ENCODE measurements around the gene PCBP3. TPM values are rescaled to one million over a fixed set of nuclear protein-coding genes. Genes with fewer than 3 reads are reported as not detected.

PCBP3 gene
- total RNA-seq, 1 experiment from 2014 or later: not detected

DNA sequence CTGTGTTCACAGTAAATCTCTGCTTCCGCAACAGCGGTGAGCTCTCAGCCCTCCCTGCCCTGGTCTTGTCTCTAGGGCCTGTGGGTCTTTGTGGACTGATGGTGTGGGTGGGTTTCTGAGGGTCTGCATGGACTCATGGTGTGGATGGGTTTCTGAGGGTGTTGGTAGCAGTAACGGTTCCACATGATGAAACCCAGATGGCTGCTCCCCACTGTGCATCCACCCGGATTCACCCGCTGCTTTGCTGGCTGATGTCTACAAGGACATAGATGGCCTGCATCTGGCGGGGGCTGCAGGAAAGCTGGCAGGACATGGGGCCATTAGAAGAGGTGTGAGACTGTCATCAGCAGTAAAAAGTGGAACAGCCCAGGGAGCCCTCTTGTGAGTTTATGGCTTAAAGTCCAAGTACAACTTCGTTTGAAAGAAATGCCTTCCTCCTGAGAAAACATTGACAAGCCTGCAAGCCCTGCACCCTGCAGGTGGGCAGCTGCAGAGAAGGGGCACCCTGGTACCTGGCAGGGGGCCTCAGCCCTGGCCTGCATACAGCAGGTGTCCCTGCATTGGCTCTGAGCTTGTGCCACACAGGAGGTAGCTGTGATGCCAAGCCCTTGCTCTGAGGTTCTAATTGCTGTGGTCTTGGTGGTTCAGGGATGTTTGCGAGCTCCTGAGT lies 181.2 kb downstream of the PCBP3 start:
- intact Hi-C loops (cut with micrococcal nuclease; ENCODE audit: unreplicated experiment) (no loop called here), in situ Hi-C loops (cut with HindIII; ENCODE audit: low pct_unique_long_range_greater_than_20kb, low sequenced_read_pairs) (no loop called here)
- ATAC-seq (no peak), DNase-seq (ENCODE audit: low read depth, low spot score) (no peak)
- Histone ChIP-seq H3K9me3 (ENCODE audit: control insufficient read depth, insufficient read depth, low read depth, low read length) (no peaks in the 10 kb centered on the region), H3K4me3 (ENCODE audit: low read depth in 2 of 2, low read length in 2 of 2) (no peak overlapping the region), H3K27ac (ENCODE audit: low read length) (no peak overlapping the region), H3K36me3 (ENCODE audit: control insufficient read depth, insufficient read depth, low read length) (no peaks in the 10 kb centered on the region), H3K4me1 (ENCODE audit: control insufficient read depth, insufficient read depth, low read length) (no peaks in the 10 kb centered on the region), H3K27me3 (ENCODE audit: control insufficient read depth, insufficient read depth, low read length) (no peaks in the 10 kb centered on the region; the same call in 1 of the 2 replicates)
- no TSS peak for BruUV-seq (replicated peaks)
- TF ChIP-seq SIN3A (IDR thresholded peaks at IDR 0.05; ENCODE audit: borderline replicate concordance, insufficient read depth, low read depth, low read length) (no peak), TCF7L2 (IDR thresholded peaks at IDR 0.05; ENCODE audit: low read depth, low read length) (no peak), POLR2AphosphoS5 (IDR thresholded peaks at IDR 0.05; ENCODE audit: low read depth, low read length) (no peak)
- TF ChIP-seq, protein P1, sequence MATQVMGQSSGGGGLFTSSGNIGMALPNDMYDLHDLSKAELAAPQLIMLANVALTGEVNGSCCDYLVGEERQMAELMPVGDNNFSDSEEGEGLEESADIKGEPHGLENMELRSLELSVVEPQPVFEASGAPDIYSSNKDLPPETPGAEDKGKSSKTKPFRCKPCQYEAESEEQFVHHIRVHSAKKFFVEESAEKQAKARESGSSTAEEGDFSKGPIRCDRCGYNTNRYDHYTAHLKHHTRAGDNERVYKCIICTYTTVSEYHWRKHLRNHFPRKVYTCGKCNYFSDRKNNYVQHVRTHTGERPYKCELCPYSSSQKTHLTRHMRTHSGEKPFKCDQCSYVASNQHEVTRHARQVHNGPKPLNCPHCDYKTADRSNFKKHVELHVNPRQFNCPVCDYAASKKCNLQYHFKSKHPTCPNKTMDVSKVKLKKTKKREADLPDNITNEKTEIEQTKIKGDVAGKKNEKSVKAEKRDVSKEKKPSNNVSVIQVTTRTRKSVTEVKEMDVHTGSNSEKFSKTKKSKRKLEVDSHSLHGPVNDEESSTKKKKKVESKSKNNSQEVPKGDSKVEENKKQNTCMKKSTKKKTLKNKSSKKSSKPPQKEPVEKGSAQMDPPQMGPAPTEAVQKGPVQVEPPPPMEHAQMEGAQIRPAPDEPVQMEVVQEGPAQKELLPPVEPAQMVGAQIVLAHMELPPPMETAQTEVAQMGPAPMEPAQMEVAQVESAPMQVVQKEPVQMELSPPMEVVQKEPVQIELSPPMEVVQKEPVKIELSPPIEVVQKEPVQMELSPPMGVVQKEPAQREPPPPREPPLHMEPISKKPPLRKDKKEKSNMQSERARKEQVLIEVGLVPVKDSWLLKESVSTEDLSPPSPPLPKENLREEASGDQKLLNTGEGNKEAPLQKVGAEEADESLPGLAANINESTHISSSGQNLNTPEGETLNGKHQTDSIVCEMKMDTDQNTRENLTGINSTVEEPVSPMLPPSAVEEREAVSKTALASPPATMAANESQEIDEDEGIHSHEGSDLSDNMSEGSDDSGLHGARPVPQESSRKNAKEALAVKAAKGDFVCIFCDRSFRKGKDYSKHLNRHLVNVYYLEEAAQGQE (IDR thresholded peaks at IDR 0.05; ENCODE audit: insufficient read depth in 1 of 2, low read depth in 2 of 2, low read length in 1 of 2): no peak
- TF ChIP-seq, protein P2, sequence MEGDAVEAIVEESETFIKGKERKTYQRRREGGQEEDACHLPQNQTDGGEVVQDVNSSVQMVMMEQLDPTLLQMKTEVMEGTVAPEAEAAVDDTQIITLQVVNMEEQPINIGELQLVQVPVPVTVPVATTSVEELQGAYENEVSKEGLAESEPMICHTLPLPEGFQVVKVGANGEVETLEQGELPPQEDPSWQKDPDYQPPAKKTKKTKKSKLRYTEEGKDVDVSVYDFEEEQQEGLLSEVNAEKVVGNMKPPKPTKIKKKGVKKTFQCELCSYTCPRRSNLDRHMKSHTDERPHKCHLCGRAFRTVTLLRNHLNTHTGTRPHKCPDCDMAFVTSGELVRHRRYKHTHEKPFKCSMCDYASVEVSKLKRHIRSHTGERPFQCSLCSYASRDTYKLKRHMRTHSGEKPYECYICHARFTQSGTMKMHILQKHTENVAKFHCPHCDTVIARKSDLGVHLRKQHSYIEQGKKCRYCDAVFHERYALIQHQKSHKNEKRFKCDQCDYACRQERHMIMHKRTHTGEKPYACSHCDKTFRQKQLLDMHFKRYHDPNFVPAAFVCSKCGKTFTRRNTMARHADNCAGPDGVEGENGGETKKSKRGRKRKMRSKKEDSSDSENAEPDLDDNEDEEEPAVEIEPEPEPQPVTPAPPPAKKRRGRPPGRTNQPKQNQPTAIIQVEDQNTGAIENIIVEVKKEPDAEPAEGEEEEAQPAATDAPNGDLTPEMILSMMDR (IDR thresholded peaks at IDR 0.05): no peak
- ChIA-PET POLR2A (no interaction called here), CTCF (no interaction called here)

DNA sequence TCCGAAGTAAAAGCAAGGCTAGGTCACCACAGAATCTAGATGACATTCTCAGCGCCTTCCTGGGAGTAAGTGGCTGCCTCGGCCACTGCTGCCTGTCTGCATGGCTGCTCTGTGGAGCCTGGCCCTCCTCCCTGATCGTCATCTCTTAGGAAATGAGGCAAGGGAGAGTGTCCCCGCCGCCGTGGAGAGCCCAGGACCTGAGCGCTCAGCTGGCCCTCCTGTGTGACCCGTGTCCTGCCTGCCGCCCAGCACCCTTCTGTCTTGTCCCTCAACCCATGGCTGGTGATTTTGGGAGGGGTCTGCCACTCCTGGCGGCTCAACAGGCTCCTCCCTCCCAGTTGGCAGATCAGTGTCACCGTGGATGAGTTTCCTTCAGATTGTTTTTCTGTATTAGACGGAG lies 181.7 kb downstream of the PCBP3 start:
- intact Hi-C loops (cut with micrococcal nuclease; ENCODE audit: unreplicated experiment): no loop called here
- TF ChIP-seq, protein P1 (IDR thresholded peaks at IDR 0.05; ENCODE audit: insufficient read depth in 1 of 2, low read depth in 2 of 2, low read length in 1 of 2): no peak
- TF ChIP-seq, protein P2 (IDR thresholded peaks at IDR 0.05): no peak
- TF ChIP-seq POLR2AphosphoS5 (IDR thresholded peaks at IDR 0.05; ENCODE audit: low read depth, low read length) (no peak), TCF7L2 (IDR thresholded peaks at IDR 0.05; ENCODE audit: low read depth, low read length) (no peak), SIN3A (IDR thresholded peaks at IDR 0.05; ENCODE audit: borderline replicate concordance, insufficient read depth, low read depth, low read length) (no peak)
- ChIA-PET POLR2A (no interaction called here), CTCF (no interaction called here)
- in situ Hi-C loops (cut with HindIII; ENCODE audit: low pct_unique_long_range_greater_than_20kb, low sequenced_read_pairs): no loop called here
- H3K27ac ChIP-seq (ENCODE audit: low read length): no peak overlapping the region
- BruUV-seq (replicated peaks): no TSS peak
- no peaks in the 10 kb centered on the region for H3K9me3 ChIP-seq (ENCODE audit: control insufficient read depth, insufficient read depth, low read depth, low read length)
- H3K4me3 ChIP-seq (ENCODE audit: low read depth in 2 of 2, low read length in 2 of 2): no peak overlapping the region
- no peaks in the 10 kb centered on the region; the same call in 1 of the 2 replicates for H3K27me3 ChIP-seq (ENCODE audit: control insufficient read depth, insufficient read depth, low read length)
- DNase-seq (ENCODE audit: low read depth, low spot score): no peak
- H3K4me1 ChIP-seq (ENCODE audit: control insufficient read depth, insufficient read depth, low read length): no peaks in the 10 kb centered on the region
- ATAC-seq: no peak
- H3K36me3 ChIP-seq (ENCODE audit: control insufficient read depth, insufficient read depth, low read length): no peaks in the 10 kb centered on the region

Data from Panc1 (cell line).